Measurements from ENCODE around the gene LRP2.
"Not testable (repeated sequence)": the region's sequence is repeated elsewhere in the genome, so short reads cannot be mapped to it uniquely, and the experiment has no call there.

LRP2 gene

DNA sequence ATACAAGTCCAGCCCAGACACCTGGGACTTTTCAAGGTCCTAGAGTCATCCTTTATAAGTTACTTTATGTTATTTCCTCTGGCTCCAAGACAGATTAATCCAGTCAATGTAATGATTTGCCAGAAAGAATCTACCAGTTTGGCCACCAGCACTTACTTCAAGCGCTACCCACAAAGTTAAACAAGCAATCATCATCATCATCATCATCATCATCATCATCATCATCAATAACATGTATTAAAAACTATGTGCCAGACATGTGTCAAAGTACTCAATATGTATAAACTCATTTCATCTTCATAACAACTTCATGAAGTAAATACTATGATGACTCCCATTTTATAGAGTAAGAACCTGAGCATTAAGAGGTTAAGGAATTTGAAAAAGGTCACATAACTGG, 64.3 kb downstream of the LRP2 start:
- no peak for DNase-seq

DNA sequence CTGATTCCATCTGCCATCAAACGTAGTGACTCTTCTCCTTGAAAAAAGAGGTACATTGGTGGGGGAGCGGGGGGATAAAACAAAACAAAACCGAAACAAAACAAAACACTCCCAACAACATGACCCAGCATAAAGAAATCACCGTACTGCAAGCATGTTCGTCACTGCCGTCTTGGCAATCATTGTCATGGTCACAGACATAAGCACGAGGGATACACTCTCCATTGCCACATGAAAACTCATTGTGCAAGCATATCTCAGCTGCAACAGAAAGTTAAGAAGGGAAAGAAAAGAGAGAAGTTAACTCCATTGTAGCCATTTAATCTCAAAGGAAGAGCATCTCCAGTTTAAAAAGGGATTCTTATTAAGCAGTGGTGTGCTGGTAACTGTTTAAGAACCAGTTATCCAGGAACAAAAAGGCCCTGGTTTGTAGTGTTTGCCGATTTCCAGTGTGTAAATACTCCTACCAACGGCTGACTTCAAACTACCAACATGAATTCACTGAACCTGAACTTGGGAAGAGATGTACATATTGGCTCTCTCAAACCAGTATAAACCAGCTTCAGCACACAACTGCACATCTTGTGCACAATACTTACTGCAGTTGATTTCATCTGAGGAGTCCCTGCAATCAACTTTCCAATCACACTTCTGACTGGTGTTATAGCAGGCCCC, 68.2 kb downstream of the LRP2 start:
- no peak for DNase-seq

DNA sequence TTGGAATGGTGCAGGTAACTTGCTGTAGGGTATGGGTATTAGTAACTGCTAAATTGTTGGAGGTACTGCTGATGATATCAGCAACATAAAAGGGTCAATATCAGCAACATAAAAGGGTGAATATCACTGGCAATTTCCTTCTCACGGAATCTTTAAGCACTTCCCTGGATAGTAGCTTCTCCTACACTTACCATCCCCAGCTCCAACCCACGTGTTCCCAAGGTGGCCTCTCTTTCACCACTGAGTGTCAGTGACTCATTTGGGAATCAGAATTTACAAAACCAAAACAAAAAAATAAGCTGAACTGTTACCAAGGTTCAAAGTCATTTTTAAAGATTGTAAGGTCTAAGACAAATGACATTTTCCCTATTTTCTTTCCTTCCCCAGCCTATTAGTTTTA, 70.8 kb downstream of the LRP2 start:
- DNase-seq: no peak

DNA sequence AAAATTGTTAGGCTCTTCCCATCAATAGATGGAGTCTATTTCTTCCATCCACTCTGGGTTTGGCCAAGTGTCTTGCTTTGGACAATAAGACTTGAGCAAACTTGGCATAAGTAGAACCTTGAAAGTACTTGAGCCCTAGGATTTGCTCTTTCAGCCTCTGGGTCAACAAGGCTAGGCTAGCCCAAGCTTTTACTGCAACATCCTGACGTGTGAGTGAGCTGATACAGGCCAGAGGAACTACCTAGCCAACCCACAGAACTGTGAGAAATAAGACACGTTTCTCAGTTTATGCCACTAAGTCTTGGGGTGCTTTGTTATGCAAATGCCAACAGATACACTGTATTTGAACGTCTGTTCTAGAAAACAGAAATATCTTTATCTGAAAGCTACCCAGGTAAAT, 71.9 kb downstream of the LRP2 start:
- no peak for DNase-seq

DNA sequence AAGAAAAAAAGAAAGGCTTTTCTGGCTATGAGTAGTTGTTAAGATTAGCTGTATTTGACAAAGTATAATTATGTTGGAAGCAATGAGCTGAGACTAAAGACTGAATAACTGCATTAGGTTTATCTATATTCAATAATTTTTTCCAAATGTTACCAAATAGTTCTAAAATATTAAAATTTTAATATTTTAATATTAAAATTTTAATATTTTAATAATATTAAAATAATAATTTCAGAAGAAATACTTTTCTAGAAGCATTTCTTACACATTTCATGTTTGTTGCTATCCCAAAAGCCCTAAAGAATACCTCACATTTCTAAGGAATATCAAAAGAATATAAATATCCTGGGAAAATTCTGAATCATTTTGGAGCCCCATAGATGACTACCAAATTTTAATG, 74.7 kb downstream of the LRP2 start:
- DNase-seq: no peak

DNA sequence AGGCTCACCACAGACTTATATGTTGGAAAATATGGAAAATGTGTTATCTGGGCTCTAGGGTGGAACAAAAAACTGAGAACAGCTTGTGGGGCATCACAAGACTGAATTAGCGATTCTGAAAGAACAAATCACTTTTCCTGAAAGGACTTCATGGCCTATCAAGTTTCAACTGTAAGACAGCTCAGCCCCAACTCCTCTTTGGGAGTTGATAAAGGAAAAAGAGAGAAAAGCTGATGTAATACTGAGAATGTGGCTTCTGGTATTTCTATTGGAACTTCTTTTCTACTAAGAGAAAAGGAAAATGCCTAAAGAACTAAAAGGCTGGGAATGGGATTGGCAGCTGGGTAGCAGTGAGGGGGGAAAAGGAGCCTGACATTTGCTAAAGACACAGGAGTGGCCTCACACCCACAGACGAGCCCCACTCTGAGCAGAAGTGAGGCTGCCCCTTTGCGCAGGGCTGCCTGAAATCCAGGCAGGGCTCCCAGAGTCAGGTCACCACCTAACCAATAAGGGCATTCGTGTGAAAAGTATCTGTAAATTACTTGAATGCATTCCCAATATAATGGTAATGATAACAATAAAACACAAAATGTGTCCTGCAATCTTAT, 75.6 kb downstream of the LRP2 start:
- no peak for DNase-seq

DNA sequence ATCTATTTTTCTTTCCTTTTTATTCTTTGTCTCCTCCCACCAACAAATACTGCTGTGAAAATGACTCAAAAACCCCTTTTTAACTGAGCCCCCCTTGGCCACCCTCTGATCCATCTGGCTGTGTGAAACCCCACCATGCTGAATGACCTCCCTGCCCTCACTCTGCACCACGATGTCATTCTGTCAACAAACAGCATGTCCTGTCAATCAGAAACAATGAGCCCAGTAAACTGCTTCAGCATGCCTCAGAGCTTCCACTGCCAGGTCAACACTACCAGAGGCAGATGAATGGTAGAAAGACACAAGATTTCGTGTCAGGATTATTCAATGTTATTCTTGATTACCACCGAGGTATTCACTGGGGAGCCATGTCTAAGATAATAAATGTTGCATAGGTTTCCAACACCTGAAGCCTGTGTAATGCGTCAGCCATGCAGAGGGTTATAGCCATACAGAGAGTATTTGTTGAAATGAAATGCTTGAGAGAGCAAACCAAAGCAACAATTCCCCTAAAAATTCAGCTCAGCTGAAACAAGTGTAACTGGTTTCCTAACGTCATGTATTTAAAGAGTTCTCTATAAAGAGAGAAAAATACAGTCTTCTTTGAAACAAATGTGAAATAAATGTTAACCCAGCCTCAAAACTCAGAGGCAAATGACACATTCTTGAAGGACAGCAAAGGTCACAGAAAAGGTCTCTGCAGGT, 76.7 kb downstream of the LRP2 start:
- DNase-seq: no peak

DNA sequence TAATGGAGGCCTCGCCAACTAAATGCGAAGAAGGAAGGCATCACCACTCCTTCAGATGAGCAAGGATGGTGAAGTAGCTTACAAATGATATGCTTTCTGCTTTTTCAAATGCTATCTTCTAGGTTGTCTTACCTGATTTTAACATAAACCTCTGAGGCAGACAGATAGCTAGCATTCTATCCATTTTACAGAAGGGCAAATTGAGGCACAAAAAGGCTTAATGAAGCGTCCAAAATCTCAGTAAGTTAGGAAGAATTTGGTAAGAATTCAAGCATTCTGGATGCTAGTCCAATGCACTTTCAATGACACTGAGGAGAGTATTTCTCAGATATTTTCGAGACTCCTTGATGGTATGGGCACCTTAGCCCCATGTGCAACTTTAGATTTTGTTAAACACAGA, 81.8 kb downstream of the LRP2 start:
- no peak for DNase-seq

DNA sequence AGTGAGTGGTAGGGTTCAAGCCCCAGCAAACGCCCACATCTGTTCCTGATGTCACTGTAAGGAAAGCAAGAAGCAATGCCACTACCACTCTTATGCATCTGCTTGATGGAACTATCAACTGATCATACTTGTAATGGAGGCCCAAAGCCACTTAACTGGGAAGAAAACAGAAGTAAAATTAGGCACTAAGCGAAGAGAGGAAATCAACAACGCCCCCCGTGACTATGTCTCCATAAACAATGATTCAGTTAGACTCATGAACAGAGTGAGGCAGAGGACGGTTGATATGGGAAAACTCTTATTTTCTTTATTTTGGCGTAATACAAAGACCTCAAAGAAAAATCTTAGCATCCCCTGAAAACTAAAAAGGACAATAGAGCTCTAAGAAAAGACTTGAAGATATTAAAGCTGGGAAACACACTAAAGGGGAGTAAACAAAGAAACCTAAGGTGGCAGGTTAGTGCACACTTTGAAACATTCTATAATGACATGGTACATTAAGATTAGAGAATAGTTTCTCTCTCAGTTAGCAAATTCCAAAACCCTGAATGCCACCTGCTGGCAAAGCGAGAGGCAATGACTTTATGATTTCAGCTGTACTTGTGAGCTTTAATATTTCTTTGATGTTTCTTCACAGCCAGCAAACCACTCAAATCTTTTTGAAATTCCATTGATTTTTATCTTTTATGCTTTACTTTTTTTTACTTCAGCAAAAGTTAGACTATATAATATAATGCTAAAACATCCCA, 86.5 kb downstream of the LRP2 start:
- DNase-seq: no peak

DNA sequence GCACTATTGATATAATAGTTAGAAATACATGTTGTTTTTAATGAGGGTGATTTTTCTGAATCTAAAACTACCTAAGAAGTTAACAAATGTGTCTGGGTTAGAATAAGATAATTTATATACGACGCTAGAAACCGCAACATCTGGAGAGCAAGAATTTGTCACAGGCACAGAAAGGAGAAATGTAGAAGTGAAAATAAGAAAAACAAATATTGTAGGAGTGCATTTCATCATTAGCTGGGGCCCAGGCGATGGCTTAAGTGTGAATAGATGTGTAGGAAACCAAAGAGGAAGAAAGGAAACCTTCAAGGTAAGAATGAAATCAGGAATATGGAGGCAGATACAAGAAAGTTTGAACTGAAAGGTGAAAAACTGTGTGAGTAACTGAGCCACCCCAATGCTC, 90.3 kb downstream of the LRP2 start:
- DNase-seq: no peak

DNA sequence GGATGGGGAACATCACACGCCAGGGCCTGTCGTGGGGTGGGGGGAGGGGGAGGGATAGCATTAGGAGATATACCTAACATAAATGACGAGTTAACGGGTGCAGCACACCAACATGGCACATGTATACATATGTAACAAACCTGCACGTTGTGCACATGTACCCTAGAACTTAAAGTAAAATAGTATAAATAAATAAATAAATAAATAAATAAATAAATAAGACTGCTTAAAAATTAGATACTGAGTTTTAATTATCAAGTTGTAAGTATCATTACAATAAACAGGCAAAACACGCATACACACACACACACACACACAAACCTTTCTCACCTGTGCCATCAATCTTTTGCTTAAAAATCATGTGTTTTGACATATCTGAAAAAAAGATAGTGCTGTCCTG, 91.8 kb downstream of the LRP2 start:
- not testable (repeated sequence) for DNase-seq

DNA sequence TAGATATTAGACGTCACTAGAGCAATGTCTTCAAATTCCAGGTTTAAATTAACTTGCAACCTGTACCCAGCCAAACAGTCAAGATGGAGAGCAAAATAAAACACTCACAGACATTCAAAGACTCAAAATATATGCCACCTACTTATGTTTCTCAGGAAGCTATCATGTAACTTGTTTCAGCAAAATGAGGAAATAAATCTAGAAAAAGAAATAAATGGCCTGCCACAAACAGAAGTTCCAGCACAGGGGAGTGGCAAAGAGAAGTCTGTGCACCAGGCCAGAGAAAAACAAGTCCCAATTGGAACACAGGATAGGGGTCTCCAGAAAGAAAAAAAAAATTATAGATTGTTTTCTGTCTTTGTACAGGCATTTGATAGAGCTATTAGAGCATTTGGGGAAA, 96.7 kb downstream of the LRP2 start:
- no peak for DNase-seq

DNA sequence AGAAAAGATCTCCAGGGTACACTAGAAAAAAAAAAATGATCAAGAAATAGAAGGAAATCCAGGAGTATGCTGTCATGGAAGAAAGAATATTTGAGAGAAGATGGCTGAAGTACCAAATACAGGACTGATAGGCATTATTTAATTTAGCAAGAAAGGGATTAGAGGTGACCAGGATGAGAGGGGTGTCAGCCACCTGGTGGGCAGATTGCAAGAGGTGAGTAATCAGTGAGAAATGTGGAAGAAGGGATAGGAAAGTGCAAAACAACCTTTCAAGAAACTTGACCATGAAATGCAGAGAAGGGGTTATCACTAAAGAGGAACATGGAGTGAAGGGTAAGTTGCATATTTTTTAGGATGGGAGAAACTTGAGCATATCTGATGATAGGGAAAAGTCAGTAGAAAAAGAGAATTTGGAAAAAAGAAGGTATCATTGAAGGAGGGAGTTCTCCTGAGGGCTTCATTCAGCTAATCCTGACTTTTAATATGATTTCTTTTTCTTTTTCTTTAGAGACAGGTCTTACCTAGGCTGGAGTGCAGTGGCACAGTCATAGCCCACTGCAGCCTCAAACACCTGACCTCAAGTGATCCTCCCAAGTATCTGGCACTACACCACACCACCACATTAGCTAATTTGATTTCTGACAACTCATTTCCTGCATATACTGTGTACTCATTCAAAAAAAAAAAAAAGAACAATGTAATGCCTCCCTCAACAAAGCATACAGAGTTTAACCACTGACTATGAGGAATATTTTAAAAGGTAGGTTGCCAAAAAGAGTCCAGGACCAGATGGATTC, 101.3 kb downstream of the LRP2 start:
- no peak for DNase-seq

DNA sequence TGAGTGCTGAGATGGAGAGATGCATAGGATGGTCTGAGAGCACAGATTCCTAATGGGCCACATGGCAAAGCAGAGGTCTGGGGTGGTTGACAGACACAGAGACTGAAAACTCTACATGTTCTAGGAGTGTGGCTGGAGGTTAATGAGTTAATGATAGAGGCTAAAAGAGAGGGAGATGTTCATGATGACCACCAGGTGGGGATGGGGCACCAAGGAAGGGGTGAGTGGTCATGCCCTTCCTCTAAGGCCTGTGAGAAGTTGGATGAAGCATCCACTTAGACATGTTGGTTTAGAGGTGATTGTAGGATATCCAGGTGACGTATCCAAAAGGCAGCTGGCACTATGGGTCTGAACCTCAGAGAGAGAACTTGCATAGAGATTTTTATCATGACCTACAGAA, 102.1 kb downstream of the LRP2 start:
- DNase-seq: no peak

DNA sequence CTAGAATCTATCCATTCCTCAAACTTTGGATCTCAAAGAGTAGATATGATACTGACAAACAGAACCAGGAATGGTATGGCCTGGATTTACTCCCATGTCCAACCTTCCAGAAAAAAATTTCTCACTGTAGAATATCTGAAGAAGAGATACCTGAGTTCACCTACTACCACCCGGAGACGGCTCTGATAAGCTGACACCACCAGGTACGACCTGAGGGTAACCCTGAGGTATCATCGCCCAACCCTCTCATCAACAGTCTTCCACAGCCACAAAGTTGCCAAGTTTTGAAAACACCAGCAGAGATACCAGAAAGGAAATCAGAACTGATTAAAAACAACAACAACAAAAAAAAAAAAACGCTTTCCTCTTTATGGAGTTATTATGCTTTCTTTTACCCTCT, 102.9 kb downstream of the LRP2 start:
- DNase-seq: no peak

DNA sequence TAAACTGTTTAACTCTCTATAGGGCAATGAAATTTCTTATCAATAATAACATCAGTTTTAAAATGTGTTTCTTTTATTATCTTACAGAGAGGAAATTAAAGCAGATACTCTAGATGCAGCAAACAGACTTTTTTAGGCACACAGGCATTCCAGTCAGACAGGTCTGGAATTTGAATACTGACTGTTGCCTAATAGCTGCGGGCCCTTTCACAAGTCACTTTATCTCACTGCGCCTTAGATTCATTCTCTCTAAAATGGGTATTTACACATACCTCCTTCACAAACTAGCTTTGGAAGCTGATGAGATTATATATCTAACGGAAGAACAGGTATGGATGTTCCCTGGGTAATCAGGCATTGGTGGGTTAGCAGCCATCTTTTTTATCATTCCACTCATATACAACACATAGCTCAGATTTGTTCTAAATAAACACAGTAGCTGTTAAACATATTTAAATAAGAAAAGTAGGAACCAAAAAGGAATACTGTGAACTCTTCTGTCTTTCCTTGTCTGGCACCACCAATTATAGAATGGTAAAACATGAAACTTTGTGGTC, 104.2 kb downstream of the LRP2 start:
- no peak for DNase-seq

DNA sequence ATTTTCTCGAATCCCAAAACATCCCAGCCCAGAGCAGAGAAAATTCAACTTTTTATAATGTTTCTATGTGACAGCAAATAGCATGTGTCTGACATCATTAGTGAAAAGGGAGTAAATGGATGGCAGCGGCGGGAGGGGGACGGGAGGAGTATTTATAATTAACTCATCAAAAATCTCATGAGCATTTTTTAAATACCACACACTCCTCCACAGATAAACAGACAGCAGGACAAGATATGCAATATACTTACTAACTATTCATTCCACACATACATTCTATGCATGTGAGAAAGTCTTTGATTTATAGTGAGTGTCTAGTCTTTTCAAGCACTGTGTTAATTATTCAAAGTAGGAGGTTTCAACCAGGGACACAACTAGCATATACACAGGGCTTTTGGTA, 107.6 kb downstream of the LRP2 start:
- no peak for DNase-seq

DNA sequence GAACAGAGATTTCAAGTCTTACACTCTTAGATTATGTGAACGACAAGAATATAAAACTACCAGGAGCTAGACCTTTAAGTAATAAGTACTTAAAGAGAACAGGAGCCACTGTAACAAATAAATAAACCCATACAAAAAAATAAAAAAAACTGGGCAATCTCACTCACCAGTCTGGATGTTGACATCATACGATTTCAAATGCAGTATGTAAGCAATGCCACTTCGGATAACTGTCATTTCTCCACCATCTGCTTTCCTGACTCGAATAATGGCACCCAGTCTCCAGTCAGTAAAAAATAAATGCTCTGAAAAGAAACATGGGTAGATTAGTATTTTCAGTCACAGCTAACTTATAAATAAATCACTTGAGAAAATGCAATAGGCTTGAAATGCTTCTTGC, 115.1 kb downstream of the LRP2 start:
- no peak for DNase-seq

DNA sequence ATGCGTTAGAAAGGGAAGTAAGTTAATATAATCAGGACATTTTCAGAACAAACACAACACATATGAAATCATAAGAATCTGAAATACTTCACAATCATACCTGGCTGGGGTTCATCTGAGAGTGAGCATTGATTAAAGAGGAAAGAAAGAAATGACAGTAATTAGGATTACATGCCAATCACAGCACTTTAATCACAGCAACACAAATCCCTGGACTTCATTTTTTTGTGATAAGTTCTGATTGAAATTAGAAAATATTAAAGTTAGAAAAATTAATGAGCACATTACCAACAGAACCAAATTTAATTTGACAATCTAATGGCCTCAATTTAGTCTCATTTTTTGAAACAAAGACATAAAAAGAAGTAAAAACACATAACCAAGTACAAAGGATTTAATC, 121.9 kb downstream of the LRP2 start:
- no peak for DNase-seq

DNA sequence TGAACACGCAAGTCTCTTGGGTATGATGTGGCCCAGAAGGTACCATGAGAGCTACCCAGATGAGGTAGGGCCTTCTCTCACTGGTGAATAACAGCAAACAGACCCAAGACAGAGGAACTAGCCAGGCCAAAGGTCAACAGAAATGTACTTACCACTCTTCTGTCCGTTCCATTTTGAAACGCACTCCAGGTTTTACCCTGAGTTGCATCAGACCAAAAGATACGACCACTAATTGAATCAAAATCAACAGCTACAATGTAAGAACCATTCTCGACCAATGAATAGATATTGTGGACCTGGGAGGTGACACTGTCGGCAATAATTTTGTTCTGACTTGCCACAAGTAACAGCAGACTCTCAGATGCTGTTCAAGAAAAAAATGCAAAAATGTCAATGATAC, 124.4 kb downstream of the LRP2 start:
- DNase-seq: no peak

DNA sequence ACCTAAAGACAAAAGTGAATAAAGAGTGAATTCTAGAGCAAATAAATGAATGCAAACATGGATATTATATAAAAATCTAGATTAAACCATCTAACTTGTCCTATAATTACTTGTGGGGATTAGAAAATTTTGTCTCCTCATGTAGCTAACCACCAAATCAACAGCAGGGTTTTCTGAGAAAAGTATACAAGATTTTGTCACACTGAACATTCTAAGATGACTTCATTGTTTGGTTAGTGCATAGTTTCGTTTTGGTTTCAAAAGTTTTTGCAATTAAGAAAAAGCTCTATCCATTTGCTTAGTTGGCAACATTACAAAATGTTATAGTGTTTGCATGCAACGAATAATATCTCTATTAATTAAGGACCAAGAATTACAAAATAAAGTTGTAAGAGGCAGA, 125.0 kb downstream of the LRP2 start:
- no peak for DNase-seq

DNA sequence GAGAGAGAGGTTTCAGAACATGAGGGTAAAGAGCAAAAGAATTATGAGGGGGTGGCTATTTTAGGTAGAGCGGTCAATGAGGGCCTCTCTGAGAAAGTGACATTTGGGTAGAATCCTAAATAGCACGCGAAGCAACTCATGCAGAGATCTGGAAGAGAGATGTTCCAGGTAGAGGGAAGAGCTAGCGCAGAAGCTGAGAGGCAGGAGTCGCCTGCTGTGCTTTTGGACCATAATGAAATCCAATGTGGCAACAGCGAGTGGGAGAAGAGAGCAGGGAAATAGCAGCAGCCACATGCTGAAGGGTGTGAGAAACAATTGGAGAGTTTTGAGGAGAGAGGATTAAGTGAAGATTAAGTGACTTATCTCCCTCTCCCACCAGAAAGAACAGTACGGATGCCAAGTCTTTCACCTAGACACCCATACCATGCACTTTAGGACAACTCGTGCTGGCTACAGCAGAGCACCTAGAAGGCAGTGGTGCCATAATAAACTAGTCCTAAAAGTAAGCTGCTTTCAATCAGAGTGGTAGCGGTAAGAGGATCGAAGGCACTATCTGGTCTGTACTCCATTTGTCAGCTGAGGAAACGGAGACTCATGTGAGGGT, 129.7 kb downstream of the LRP2 start:
- DNase-seq: no peak

All from activated CD8-positive, alpha-beta memory T cell treated with anti-CD3 and anti-CD28 coated beads, Interleukin-2, amount 50 U/mL, for 48 hours (primary cell).